ENCODE measurements around the gene GALNT14. TPM values are rescaled to one million over a fixed set of nuclear protein-coding genes. Genes with fewer than 3 reads are reported as not detected.

The GALNT14 gene
- total and polyA plus RNA-seq, 2 donors (not counting 1 experiment from before 2014, with no cell fraction given) = 0.15 to 0.83 TPM

DNA sequence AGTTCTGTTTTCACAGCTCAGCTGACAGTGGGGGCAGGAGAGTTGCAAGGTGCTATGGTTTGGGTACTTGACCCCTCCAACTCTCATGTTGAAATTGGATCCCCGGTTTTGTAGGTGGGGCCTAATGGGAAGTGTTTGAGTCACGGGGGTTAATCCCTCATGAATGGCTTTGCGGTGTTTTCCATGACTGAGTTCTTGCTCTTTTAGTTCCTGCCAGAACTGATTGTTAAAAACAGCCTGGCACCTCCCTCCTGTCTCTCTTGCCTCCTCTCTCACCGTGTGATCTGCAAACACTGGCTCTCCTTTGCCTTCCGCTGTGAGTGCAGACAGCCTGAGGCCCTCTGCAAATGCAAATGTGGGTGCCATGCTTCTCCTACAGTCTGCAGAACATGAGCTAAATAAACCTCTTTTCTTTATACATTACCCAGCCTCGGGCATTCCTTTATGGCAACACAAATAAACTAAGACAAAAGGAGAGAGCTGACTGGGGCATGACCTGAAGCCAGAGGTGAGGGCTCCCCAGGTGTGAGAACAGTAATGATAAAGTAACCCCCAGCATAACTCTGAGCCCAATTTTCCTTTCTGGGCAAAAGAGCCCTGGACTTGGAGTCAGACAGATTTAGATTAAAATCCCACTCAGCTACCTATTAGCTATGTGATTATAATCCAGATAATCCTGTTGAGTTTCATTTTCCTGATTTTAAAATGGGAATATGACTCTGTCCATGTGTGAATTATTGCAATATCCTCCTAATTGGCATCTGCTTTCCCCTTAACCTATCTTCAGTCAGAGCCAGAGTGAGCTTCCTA lies 266.1 kb downstream of the GALNT14 start:
- Histone ChIP-seq H3K9ac (ENCODE audit: insufficient read depth, low read length) (no peak overlapping the region), H3K4me2 (ENCODE audit: extremely low read depth, insufficient read depth, low read length) (no peak overlapping the region), H3K4me3 (replicated peaks in 1 of 4; ENCODE audit: control extremely low read depth in 1 of 4, insufficient read depth in 1 of 4, low read depth in 3 of 4, low read length in 4 of 4) (no peak overlapping the region), H3K36me3 (ENCODE audit: control insufficient read depth, insufficient read depth, low read length) (no peaks in the 10 kb centered on the region), H3K27me3 (ENCODE audit: control insufficient read depth, insufficient read depth, low read length) (no peaks in the 10 kb centered on the region), H3K27ac (ENCODE audit: insufficient read depth, low read length) (no peak overlapping the region), H3K79me2 (ENCODE audit: control insufficient read depth, insufficient read depth, low read length) (no peaks in the 10 kb centered on the region), H3K9me3 (ENCODE audit: control insufficient read depth, insufficient read depth, low read depth, low read length) (no peaks in the 10 kb centered on the region), H4K20me1 (ENCODE audit: control insufficient read depth, extremely low read depth, insufficient read depth, low read length) (no peaks in the 10 kb centered on the region), H2AFZ (ENCODE audit: low read length) (no peak overlapping the region), H3K4me1 (ENCODE audit: control insufficient read depth, extremely low read depth, insufficient read depth, low read length) (no peaks in the 10 kb centered on the region)
- DNase-seq (ENCODE audit: low read depth in 2 of 2) = no peak
- TF ChIP-seq, protein P1, sequence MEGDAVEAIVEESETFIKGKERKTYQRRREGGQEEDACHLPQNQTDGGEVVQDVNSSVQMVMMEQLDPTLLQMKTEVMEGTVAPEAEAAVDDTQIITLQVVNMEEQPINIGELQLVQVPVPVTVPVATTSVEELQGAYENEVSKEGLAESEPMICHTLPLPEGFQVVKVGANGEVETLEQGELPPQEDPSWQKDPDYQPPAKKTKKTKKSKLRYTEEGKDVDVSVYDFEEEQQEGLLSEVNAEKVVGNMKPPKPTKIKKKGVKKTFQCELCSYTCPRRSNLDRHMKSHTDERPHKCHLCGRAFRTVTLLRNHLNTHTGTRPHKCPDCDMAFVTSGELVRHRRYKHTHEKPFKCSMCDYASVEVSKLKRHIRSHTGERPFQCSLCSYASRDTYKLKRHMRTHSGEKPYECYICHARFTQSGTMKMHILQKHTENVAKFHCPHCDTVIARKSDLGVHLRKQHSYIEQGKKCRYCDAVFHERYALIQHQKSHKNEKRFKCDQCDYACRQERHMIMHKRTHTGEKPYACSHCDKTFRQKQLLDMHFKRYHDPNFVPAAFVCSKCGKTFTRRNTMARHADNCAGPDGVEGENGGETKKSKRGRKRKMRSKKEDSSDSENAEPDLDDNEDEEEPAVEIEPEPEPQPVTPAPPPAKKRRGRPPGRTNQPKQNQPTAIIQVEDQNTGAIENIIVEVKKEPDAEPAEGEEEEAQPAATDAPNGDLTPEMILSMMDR (conservative IDR thresholded peaks at IDR 0.05 in 1 of 2, IDR thresholded peaks at IDR 0.05 in 1 of 2; ENCODE audit: low read depth in 1 of 2, low read length in 2 of 2) = no peak
- TF ChIP-seq EZH2 (IDR thresholded peaks at IDR 0.05; ENCODE audit: low read length, missing control alignments) = no peak

DNA sequence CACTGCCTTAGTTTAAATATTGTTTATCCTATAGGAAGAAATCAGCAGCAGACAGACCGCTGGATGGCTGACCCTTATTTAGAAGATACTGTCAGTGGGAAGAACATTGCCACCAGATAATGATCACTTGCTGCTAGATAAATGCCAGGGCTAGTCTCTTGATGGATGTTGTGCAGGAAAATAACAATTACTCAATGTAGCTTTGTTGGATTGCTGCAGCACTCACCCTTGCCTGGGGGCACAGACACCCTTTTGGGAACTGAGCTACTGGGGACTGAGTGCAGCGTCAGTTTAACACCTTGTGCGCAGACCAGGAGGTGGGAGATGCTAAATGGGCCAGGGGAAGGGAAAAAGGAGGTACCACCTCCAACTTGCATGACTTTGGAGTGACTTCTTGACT lies 266.8 kb downstream of the GALNT14 start:
- Histone ChIP-seq H3K36me3 (ENCODE audit: control insufficient read depth, insufficient read depth, low read length) (no peaks in the 10 kb centered on the region), H2AFZ (ENCODE audit: low read length) (no peak overlapping the region), H3K4me2 (ENCODE audit: extremely low read depth, insufficient read depth, low read length) (no peak overlapping the region), H3K79me2 (ENCODE audit: control insufficient read depth, insufficient read depth, low read length) (no peaks in the 10 kb centered on the region), H4K20me1 (ENCODE audit: control insufficient read depth, extremely low read depth, insufficient read depth, low read length) (no peaks in the 10 kb centered on the region), H3K27ac (ENCODE audit: insufficient read depth, low read length) (no peak overlapping the region), H3K27me3 (ENCODE audit: control insufficient read depth, insufficient read depth, low read length) (no peaks in the 10 kb centered on the region), H3K4me3 (replicated peaks in 1 of 4; ENCODE audit: control extremely low read depth in 1 of 4, insufficient read depth in 1 of 4, low read depth in 3 of 4, low read length in 4 of 4) (no peak overlapping the region), H3K9ac (ENCODE audit: insufficient read depth, low read length) (no peak overlapping the region), H3K4me1 (ENCODE audit: control insufficient read depth, extremely low read depth, insufficient read depth, low read length) (no peaks in the 10 kb centered on the region), H3K9me3 (ENCODE audit: control insufficient read depth, insufficient read depth, low read depth, low read length) (no peaks in the 10 kb centered on the region)
- no peak for DNase-seq (ENCODE audit: low read depth in 2 of 2)
- TF ChIP-seq EZH2 (IDR thresholded peaks at IDR 0.05; ENCODE audit: low read length, missing control alignments) = no peak
- TF ChIP-seq, protein P1 (conservative IDR thresholded peaks at IDR 0.05 in 1 of 2, IDR thresholded peaks at IDR 0.05 in 1 of 2; ENCODE audit: low read depth in 1 of 2, low read length in 2 of 2) = no peak

GRCh38 chr2:30869988-30870387 lies 268.3 kb downstream of the GALNT14 start:
- Histone ChIP-seq H3K4me3 (replicated peaks in 1 of 4; ENCODE audit: control extremely low read depth in 1 of 4, insufficient read depth in 1 of 4, low read depth in 3 of 4, low read length in 4 of 4) (no peak overlapping the region), H3K27me3 (ENCODE audit: control insufficient read depth, insufficient read depth, low read length) (no peaks in the 10 kb centered on the region), H3K9me3 (ENCODE audit: control insufficient read depth, insufficient read depth, low read depth, low read length) (no peaks in the 10 kb centered on the region), H3K79me2 (ENCODE audit: control insufficient read depth, insufficient read depth, low read length) (no peaks in the 10 kb centered on the region), H3K4me2 (ENCODE audit: extremely low read depth, insufficient read depth, low read length) (no peak overlapping the region), H4K20me1 (ENCODE audit: control insufficient read depth, extremely low read depth, insufficient read depth, low read length) (no peaks in the 10 kb centered on the region), H3K27ac (ENCODE audit: insufficient read depth, low read length) (no peak overlapping the region), H3K36me3 (ENCODE audit: control insufficient read depth, insufficient read depth, low read length) (no peaks in the 10 kb centered on the region), H3K4me1 (ENCODE audit: control insufficient read depth, extremely low read depth, insufficient read depth, low read length) (no peaks in the 10 kb centered on the region), H2AFZ (ENCODE audit: low read length) (no peak overlapping the region), H3K9ac (ENCODE audit: insufficient read depth, low read length) (no peak overlapping the region)
- no peak for DNase-seq (ENCODE audit: low read depth in 2 of 2)
- TF ChIP-seq, protein P1 (conservative IDR thresholded peaks at IDR 0.05 in 1 of 2, IDR thresholded peaks at IDR 0.05 in 1 of 2; ENCODE audit: low read depth in 1 of 2, low read length in 2 of 2) = no peak
- no peak for TF ChIP-seq EZH2 (IDR thresholded peaks at IDR 0.05; ENCODE audit: low read length, missing control alignments)

Data from fibroblast of lung (primary cell).